AML-193 (cell line): Measurements from ENCODE around the gene IGF1R.

Experiments
- DNase-seq, 2 experiments: peaks; one replicate each; lab custom pipeline; 2025; lab: John Stamatoyannopoulos, UW

The IGF1R gene

DNA sequence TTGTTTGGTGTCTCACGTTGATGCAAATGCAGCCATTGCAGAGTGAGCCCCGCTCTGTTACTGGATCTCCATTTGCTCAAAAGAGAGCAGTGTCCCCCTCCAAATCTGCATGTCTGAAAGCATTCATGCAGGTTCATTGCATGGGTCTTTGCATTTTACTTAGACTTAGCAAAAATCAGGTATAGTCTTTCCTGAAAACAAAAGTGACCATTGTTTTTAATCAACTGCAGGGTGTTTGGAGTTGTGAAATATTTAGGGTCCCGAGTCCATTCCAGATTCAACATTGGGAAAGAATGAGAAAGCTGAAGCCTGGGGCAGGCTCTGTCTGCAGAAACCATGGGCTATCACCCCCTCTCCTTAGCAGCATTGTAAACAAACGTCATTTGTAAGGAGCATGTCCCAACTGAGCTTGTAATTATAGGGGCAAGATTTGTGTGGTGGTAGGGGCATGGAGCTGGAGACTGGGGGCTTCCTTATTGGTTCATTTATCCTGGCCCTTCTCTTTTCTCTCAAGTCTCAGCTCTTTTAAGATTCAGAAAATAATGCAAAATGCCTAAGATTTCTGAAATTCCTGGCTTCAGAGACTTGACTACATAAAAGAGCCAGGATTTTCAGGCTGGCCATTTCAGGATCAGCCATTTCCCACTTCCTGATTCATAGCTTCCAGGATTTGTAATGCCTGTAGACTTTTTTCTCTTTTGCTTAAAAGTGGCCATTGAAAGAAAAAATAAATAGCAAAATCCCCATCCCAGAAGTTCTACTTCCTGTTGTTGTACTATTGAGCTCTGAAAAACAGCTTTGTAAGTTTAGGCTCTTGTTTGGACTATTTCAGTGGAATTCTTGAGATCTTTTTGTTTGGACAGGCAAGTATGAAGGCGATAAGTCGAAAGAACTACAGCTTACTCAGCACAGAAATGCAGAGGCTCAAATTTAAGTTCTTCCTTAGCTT, 23.0 kb downstream of the IGF1R start:
- DNase-seq: no peak

DNA sequence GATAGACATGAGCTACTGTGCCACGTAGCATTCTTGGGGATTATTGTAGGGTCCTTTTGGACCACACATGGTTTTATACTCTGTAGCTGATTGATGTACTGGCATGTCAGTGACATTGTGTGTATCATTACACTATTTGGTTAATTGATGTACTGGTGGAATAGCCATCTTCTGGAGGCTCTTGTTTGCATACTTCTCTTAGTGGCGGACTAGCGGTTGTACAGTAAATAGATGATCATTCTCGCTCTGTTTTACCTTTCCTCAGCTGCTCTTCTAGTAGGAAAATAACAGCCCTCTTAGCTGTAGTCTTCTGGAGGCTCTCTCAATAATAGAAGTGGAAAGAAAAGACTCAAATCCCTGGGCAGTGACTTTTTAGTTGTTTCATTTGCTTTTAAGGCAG, 24.8 kb downstream of the IGF1R start:
- DNase-seq: no peak

GRCh38 chr15:98674336-98674735, 26.0 kb downstream of the IGF1R start:
- DNase-seq: no peak

DNA sequence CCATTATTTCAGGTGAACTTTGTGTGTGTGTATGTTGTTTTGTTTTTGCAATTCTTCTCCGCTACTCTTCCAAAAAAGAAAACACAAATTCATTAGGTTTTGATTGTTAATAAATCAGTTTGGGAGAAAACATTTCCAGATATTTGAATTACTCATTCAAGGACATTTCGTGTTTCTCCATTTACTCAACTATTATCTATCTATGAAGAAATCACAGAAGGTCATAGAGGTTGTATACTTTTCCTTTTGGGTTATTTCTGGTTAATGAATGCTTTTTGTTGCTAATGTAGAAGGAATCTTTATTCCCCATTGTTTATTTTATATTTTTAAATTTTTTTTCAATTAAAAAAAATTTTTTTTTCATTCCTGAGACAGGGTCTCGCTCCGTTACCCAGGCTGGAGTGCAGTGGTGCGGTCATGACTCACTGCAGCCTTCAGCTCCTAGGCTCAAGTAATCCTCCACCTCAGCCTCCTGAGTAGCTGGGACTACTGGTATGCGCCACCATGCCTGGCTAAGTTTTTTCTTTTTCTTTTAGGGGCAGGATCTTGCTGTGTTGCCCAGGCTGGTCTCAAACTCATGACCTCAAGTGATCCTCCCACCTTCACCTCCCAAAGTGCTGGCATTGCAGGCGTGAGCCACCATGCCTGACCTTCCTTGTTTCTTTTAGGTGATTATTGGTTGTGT, 28.4 kb downstream of the IGF1R start:
- no peak for DNase-seq

DNA sequence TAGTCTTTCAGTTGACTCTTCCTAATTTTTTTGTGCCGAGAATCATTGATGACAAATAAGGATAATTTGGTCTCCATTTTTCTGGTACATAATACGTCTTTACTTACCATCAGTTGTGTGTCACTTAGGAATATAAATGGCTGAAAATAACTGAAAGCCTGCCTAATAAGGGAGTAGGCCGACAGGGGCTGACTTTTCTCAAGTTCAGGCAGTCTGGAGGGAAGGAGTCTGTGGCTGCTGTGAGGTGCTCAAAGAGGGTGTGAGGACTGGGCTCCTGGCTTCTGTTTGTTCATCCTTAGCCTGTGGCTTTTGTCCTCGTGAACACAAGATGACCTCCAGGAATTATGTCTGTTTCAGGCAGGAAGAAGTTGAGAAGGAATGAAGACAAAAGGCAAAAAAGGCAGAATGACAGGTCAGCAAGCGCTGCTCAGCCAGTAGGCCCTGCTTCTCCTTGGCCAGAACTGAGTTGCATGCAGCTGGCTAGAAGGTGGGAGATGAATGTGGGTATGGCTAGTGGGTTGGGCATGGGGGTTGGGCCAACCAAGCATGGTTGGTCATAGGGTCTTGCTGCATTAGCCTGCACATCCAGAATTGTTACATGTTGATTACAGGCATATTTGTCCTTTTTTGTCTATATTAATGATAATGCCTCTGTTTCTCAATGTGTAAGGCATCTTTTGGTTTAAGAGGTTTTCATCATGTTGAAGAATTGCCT, 29.2 kb downstream of the IGF1R start:
- no peak for DNase-seq

DNA sequence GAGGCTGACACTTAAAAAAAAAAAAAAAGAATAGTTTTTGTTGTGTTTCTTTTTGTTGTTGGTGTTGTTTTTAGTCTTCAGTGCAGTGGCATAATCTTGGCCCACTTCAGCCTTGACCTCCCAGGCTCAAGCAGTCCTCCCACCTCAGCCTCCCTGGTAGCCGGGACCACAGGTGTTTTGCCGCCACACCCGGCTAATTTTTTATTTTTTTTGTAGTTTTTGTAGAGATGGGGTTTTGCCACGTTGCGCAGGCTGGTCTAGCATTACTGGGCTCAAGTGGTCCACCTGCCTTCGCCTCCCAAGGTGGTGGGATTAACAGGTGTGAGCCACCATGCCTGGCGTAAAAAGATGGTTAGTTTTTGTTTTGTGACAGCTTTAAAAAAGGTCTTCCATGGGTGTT, 30.1 kb downstream of the IGF1R start:
- no peak for DNase-seq

DNA sequence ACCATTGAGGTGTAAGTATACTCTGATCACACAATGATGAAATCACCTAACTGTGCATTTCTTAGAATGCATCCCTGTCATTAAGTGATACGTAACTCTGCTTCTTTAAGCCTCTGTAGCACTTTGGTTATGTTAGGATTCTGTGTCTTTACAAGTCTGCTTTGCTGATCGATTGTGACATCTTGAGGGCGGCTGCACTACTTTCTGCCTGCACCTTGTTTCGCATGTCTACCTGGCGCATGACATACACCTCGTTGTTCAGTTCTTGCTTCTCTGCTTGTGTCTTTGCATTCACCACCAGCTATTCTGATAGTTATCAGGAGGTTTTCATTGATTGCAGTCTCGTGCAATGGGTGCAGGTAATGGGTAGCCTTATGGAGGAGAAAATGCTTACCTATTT, 32.7 kb downstream of the IGF1R start:
- DNase-seq: no peak

DNA sequence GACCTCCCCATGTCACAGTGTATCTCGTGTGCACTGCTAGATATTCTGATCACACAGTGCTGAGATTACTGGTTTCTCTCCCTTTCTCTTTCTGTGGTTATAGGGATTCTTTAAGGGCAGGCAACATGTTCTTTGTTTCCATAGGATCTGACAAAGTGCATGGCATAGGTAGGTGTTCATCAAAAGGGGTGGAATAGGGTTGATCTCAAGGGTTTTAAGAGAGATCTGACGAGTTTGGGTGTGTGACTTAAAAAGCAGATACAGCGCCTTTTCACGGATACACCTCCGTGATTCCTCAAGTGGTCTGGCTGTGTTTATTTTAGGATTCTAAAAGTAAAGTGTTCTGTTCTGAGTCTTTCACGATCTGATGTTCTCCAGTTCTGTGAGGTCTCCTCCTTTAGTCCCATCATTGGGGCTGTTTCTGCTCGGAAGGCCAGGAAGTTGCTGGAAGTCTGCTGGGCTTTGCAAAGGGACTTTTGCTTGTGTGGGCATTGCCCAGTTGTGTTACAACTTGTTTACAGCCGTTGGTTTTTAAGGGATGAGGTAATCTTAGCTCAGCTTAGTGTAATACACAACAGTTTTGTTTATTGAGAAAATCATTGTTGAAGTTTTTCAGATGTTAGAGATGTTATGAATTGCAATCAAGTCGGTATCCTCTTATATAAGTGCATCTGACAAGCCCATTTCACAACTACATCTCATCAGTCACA, 34.8 kb downstream of the IGF1R start:
- peak in 1 of 2 experiments; percentile 1 for DNase-seq

GRCh38 chr15:98683831-98684230, 35.5 kb downstream of the IGF1R start:
- no peak for DNase-seq

DNA sequence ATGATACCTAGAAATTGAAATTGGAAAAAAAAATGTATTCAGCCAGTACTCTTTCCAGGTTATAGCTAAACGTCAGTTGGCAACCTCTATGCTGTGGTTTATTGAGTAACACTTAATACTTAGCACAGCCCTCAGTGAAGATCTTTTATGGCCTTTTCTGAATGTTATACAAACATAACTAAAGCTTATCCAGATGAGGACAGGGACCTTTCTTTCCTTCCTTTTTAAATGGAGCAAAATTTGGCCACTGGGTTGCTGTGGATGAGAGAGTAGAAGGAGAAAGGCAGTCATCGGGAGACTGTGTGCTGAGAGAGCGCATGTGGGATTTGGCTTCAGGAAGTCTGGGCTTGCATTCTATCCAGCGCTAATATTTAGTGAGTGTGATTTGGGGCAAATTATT, 36.1 kb downstream of the IGF1R start:
- DNase-seq: peak; percentile 70 to 72

DNA sequence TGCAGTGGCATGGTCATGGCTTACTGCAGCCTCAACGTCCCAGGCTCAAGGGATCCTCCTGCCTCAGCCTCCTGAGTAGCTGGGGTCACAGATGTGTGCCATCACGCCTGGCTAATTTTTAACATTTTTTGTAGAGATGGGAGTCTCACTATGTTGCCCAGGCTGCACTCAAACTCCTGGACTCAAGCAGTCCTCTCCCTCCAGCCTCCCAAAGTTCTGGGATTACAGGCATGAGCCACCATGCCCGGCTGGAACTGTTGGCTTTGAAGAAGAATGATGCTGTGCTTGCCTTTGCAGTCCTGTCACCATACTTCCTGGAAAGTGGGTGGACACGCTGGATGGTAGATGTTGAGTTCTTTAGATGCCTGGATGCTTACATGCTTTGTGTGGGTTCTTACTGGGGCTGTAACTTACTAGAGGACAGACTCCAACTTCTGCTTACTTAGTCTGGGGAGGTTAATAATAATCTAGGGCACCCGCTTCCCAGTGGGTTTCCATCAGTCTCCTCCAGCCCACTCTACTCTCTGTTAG, 36.7 kb downstream of the IGF1R start:
- DNase-seq: no peak

- DNase-seq: no peak
These were observed 38.6 kb downstream of the IGF1R start for GRCh38 chr15:98686983-98687382.

- DNase-seq: no peak
These were observed 41.1 kb downstream of the IGF1R start for GRCh38 chr15:98689431-98689861.

DNA sequence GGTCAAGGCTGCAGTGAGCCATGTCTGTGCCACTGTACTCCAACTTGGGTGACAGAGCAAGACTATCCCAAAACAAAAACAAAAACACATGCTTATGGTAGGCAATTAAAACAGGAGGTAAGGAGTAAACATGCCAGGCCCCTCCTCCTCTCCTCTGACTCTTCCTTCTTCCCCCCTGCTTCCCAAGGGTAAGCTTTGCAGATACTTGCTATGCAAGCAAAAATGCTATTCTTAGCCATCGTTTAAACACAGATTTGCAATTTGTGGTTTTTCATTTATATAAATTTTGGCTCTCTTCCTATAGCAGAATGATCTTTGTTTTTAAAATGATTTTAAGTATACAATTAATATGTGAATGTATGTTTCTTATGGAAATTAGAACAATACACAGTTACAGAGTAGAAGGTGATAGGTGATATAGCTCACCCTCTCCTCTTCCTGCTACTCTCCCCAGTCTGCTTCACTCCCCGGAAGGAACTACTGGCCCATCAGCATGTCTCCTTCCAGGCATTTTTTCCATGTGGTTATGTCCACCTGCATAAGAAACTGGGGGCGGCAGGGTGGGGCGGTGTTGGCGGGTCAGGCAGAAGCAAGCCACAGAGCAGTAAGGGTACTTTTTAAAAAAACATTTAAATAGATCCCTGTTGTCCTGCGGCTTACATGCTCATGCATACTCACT, 42.1 kb downstream of the IGF1R start:
- no peak for DNase-seq

DNA sequence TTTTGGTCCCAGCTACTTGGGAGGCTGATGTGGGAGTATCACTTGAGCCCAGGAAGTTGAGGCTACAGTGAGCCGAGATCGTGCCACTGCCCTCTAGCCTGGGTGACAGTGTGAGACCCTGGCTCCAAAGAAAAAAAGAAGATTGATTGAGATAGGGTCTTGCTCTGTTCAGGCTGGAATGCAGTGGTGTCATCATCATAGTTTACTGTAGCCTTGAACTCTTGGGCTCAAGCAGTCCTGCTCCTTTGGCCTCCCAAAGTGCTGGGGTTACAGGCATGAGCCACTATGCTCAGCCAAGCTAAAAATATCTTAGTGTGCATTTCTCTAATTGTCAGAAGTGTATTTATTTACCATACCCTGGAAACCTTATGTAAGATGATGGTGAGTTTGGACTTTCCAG, 43.9 kb downstream of the IGF1R start:
- no peak for DNase-seq

- no peak for DNase-seq
These were observed 45.8 kb downstream of the IGF1R start for GRCh38 chr15:98694161-98694560.

- peak in 1 of 2 experiments; percentile 7 for DNase-seq
These were observed 50.5 kb downstream of the IGF1R start for GRCh38 chr15:98698792-98699191.

DNA sequence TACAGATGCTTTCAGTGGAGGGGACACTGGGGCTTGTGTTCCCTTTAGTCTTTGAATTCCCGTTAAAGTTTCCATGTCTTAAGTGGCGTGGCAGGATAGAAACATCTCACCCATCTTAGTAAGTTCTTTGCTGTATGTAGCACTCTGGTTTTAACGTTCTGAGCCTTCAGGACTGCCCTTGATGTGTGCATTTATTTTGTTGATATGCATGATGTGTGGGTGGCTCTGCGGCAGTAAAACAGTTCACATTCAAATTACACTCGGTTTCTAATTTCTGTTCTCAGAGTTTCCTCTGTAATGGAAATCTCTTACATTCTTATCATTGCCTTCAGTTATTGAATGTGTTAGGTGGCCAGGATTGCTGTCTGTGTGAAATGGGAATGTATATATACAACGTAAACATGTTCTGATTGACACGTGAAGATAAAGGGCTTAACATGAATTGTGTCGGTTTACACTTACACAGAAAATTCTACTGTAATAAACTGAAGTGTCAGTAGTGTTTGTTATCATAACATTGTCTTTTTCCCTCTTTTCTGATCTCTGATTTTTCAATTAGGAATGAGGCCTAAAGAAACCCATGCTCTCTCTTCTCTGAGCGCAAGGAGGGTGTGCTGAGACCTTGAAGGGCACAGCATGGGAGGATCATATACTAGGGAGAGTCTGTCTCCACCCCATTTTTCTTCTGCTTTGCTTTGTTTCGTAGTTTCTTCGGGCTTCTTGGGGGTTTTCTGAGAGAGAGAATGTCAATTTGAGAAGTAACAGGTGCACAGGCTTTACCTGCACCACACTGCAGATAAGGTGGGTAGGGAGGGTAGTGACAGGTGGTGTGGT, 51.5 kb downstream of the IGF1R start:
- no peak for DNase-seq

- DNase-seq: no peak
These were observed 52.2 kb downstream of the IGF1R start for GRCh38 chr15:98700519-98700918.

DNA sequence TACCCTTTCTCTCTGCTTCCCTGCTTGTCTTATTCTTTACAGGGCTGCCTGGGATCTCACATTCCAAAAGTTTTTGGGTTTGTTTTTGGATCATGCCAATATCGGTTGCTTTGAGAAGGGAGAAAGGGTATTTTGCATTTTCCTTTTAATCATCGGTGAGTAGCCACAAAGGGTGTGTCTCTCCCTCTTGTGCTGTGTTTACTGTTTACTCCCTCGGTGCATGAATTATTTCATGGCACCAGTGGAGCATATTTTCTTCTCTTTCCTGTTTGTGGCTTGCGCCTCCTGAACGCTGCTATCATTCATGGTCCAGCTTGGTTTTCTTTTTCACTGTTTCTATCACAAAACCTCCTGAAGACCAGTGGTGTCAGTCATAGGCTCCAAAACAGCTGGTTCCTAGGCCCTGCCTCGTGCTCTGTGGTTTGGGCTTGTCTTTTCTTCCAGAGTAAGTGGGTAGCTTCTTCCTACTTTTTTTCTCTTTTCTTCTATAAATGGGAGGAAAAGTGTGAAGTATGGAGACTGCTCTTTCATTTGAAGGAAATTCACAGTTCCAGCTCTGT, 54.9 kb downstream of the IGF1R start:
- DNase-seq: no peak
